Transverse colon (tissue), 4 donors: ENCODE data around the gene C1QTNF12. TPM values are rescaled to one million over a fixed set of nuclear protein-coding genes. Genes with fewer than 3 reads are reported as not detected.

Source experiments
- DNase-seq: peaks from one replicate; pipeline ENCODE4 v3.0.0-alpha.2; 2019
- H3K27ac ChIP-seq, 4 donors: fragments of 200-600 bp; sonication (generic); 2 replicates each; pipeline ENCODE4 v1.5.1; 2016 to 2018; ENCODE audit warnings: inconsistent platforms in 4 of 4
- H3K27me3 ChIP-seq: fragments of 200-600 bp; sonication (generic); 2 replicates; pipeline ENCODE4 v1.5.1; 2017; ENCODE audit warnings: inconsistent platforms
- H3K36me3 ChIP-seq, 4 donors: fragments of 200-600 bp; sonication (generic); 2 replicates each; pipeline ENCODE4 v1.5.1; 2017 to 2019; ENCODE audit warnings: inconsistent platforms in 4 of 4
- H3K4me1 ChIP-seq, 4 donors: fragments of 200-600 bp; sonication (generic); 2 replicates each; pipeline ENCODE4 v1.5.1; 2017 to 2020; ENCODE audit warnings: inconsistent platforms in 4 of 4
- H3K4me3 ChIP-seq, 4 donors: fragments of 200-600 bp; sonication (generic); 1 replicate in 1 of 4; 2 replicates in 3 of 4; pipeline versions ENCODE4 v1.5.1 to v1.6.1; 2017 to 2019; ENCODE audit warnings: inconsistent platforms in 4 of 4
- H3K9me3 ChIP-seq, 2 donors: fragments of 200-600 bp; sonication (generic); 2 replicates each; pipeline ENCODE4 v1.5.1; 2017 to 2019; ENCODE audit warnings: inconsistent platforms in 2 of 2
- CTCF ChIP-seq, 5 experiments: fragments of 200-600 bp in 3 of 5; fragments of 450-650 bp in 2 of 5; sonication (generic) in 3 of 5; IDR thresholded peaks; 1 replicate in 2 of 5; 2 replicates in 3 of 5; pipeline ENCODE4 v1.5.1; 2016 to 2017; ENCODE audit warnings: antibody characterized with exemption in 5 of 5, inconsistent platforms in 3 of 5, mild to moderate bottlenecking in 2 of 5, moderate library complexity in 1 of 5
- EP300 ChIP-seq: sonication (generic); formaldehyde crosslinking; IDR thresholded peaks from one replicate; pipeline ENCODE4 v1.6.1; 2017; ENCODE audit warnings: antibody characterized with exemption, low read depth
- POLR2A ChIP-seq: fragments of 450-650 bp; IDR thresholded peaks from one replicate; pipeline ENCODE4 v1.6.1; 2016; ENCODE audit warnings: antibody characterized with exemption, mild to moderate bottlenecking, moderate library complexity
- POLR2AphosphoS5 ChIP-seq, 3 donors: sonication (generic); formaldehyde crosslinking; IDR thresholded peaks; one replicate each; pipeline ENCODE4 v1.6.1; 2016; ENCODE audit warnings: antibody characterized with exemption in 3 of 3
- WGBS, 2 donors: methylation state at CpG; one replicate each; pipeline ENCODE4 v1.1.5; 2018; ENCODE audit warnings: low coverage in 1 of 2; 5-methylcytosine and 5-hydroxymethylcytosine counted together
- in situ Hi-C, 4 donors: fragments of 200-750 bp; cut with MboI; loops; one replicate each; pipeline versions ENCODE4 v1.15.0 to v1.15.1; 2017; ENCODE audit warnings: low sequenced_read_pairs in 3 of 4, low pct_ligation_motif_present in 1 of 4, low pct_unique_long_range_greater_than_20kb in 1 of 4
- intact Hi-C: fragments of 100-400 bp; cut with DNase I; formaldehyde crosslinking; loops from one replicate; pipeline ENCODE4 v1.15.1; 2023; ENCODE audit warnings: low total_unique reads
- total RNA-seq, 4 donors: library from RNA; depleted of rRNA; stranded (reverse); fragments of >200 nt; gene quantifications; one replicate each; pipeline ENCODE4 v1.1.0, GENCODE V29; 2016

Gene C1QTNF12
- total RNA-seq, 4 donors from 2014 or later, result 11.9 to 52.8 (median 15.7) TPM; not detected in 1

GRCh38 chr1:1274299-1274930, 27.9 kb upstream of the C1QTNF12 start:
- 26 to 30% methylated on average over 4 to 22 of the region's 31 CpGs for WGBS, 2 donors
- TF ChIP-seq POLR2AphosphoS5 (IDR thresholded peaks at IDR 0.05) (no peak), EP300 (no peak), CTCF (IDR thresholded peaks at IDR 0.05) (no peak), POLR2A (no peak)
- no peaks in the 10 kb centered on the region for H3K27me3 ChIP-seq
- DNase-seq, result no peak
- in situ Hi-C loops, result loop anchor here in 2 of 4 donors (10.0 to 25.0 kb wide), 2 partner anchors 160 to 162 kb away; partner anchors contain the start of gene C1orf159 (in 2 of the 2)
- no peaks in the 10 kb centered on the region for H3K9me3 ChIP-seq
- peak overlapping the region; percentile 83 to 90 (median 88) for H3K27ac ChIP-seq
- intact Hi-C loops, result no loop called here
- H3K4me3 ChIP-seq, result peak overlapping the region; percentile 51 to 98 (median 80)
- peaks cover 20 to 37% (median 35%) of the 10 kb centered on the region in 4 donors for H3K4me1 ChIP-seq
- no peaks in the 10 kb centered on the region for H3K36me3 ChIP-seq

GRCh38 chr1:1273512-1274298, 27.2 kb upstream of the C1QTNF12 start, which contains the start of gene UBE2J2:
Gene UBE2J2 (minus strand): TSS chr1:1273854. CDS start chr1:1267992, 5,862 bp downstream.
- Histone ChIP-seq H3K9me3 (no peaks in the 10 kb centered on the region), H3K4me1 (peaks cover 20 to 37% (median 35%) of the 10 kb centered on the region in 4 donors), H3K27ac (peak within 1 kb of the TSS; percentile 83 to 90 (median 88)), H3K4me3 (peak within 1 kb of the TSS; percentile 51 to 98 (median 80)), H3K27me3 (no peaks in the 10 kb centered on the region), H3K36me3 (no peaks in the 10 kb centered on the region)
- intact Hi-C loops, result no loop called here
- peak in 2 of 3 donors; percentile 78 to 83 for TF ChIP-seq POLR2AphosphoS5 (IDR thresholded peaks at IDR 0.05)
- no peak for TF ChIP-seq CTCF (IDR thresholded peaks at IDR 0.05)
- TF ChIP-seq POLR2A, result peak; percentile 48
- DNase-seq, result peak; percentile 96
- WGBS, 2 donors, result 0% methylated on average over 18 of the region's 105 CpGs; no CpG with 5 or more reads in 1 of the 2 donors
- in situ Hi-C loops, result loop anchor here in 2 of 4 donors (10.0 to 25.0 kb wide), 2 partner anchors 159 to 161 kb away; partner anchors contain the start of gene C1orf159 (in 2 of the 2)

- WGBS, 2 donors, result 0% methylated on average over 15 of the region's 31 CpGs; no CpG with 5 or more reads in 1 of the 2 donors
- no peaks in the 10 kb centered on the region for H3K9me3 ChIP-seq
- intact Hi-C loops, result no loop called here
- H3K27me3 ChIP-seq, result no peaks in the 10 kb centered on the region
- no peaks in the 10 kb centered on the region for H3K36me3 ChIP-seq
- in situ Hi-C loops, result loop anchor here in 2 of 4 donors (10.0 to 25.0 kb wide), 2 partner anchors 158 to 161 kb away; partner anchors contain the start of gene C1orf159 (in 2 of the 2)
- H3K27ac ChIP-seq, result peak overlapping the region; percentile 83 to 90 (median 88)
- H3K4me1 ChIP-seq, result peaks cover 20 to 37% (median 35%) of the 10 kb centered on the region in 4 donors
- H3K4me3 ChIP-seq, result peak overlapping the region; percentile 51 to 98 (median 80)
- DNase-seq, result no peak
- TF ChIP-seq CTCF (IDR thresholded peaks at IDR 0.05) (peak in 1 of 5 experiments; percentile 0), POLR2A (no peak)
Measured at GRCh38 chr1:1273209-1273511, 26.6 kb upstream of the C1QTNF12 start.
